Ecto neural progenitor cell (in vitro differentiated cells): ENCODE results near the gene CHMP4B.

Experiments
- DNase-seq: peaks from one replicate; pipeline ENCODE4 v3.0.0-alpha.2; 2018; ENCODE audit warnings: low spot score

The CHMP4B gene

DNA sequence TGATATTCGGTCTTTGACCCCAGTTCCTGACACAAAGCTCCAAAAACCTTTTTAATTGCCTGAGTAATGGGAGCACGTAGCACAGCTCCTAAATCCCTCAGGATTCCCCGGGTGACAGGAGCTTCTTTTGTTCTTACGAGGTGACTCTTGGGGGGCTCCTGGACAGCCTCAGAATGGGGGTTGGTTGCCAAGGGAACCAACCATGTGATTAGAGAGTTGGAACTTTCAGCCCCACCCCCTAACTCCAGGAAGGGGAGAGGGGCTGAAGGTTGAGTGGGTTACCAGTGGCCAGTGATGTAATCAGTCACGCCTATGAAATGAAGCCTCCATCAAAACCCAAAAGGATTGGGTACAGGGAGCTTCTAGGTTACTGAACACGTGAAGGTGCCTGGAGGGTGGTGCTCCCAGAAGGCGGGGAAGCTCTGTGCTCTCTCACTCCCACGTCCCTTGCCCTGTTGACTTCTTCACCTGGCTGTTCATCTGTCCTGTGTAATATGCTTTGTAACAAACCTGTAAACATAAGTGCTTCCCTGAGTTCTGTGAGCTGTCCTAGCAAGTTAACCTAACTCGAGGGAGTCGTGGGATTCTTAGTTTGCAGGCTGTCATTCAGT is 89.5 kb downstream of the CHMP4B start:
- DNase-seq = peak; percentile 61

- DNase-seq = no peak
Observed at GRCh38 chr20:33901132-33901523, 90.0 kb downstream of the CHMP4B start.

GRCh38 chr20:33902011-33902410 is 90.9 kb downstream of the CHMP4B start:
- no peak for DNase-seq
